GM19452 (cell line): ENCODE measurements around the gene TRPV5.

Experiments
- ATAC-seq: cut with Tn5 transposase; IDR thresholded peaks from one replicate; pipeline ENCODE4 v1.9.1; 2021; ENCODE audit not compliant: unreplicated experiment

TRPV5 gene

DNA sequence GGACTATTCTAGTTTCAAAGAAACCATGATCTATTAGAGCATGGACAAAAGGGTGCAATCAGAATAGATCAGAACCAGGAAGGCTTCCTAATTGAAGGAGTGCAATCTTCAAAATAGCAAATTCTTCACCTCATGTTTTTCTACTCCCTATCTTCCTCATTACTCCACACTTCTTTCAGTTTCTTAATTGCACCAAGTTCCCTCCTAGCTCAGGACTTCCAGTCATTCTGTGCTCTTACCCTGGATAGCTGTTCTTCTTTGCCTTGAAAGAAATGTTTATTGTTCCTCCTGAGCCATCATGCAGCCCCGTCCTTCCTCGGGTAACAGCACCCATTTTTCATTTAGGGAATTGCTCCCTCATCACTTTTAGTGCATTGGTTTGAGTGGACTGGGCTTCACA lies 23.1 kb downstream of the TRPV5 start:
- ATAC-seq, result no peak

- ATAC-seq, result no peak
Measured at GRCh38 chr7:142910031-142910433, 23.5 kb downstream of the TRPV5 start.

DNA sequence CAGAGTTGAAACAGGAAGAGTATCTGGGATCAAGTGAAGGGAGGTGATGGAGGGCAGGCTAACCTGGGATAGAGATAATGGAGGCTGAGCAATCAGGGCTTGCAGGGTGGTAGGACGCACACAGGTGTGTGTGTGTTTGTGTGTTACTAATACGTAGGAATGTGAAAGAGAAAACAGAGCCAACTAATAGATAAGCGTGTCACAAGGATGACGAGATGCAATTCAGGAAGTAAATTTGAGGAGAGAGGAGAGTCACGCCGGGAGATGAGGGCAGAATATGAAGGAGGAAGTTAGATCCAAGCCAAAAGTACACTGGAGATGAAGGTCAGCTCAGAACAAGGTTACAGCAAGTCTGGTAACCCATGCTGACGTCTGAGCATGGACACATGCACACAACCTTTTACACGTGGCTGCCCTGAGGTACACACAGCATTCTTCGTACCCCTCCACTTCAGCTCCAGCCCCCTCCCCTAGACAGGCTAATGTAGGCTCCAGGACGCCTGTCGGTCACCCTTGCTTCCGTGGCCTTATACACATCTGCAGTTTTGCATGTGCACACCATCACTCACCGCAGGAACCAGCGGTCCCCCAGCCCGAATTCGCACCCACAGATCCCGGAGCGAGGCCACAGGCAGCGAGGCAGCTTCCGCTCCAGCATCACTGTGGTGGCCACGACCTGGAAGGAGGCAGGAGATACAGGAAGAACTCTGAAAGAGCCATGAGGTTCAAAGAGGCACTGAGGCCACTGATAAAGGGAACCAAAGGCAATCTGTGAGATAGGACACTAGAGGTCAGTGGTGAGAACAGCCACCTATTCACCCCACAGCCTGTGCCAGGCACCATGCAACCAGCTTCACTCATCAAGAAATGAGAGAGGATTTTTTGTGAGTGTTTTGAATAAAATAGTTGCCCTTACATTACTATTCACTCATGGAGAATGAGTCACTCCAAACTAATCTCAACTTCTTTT lies 24.3 kb downstream of the TRPV5 start:
- ATAC-seq, result no peak

GRCh38 chr7:142908290-142908689 lies 25.3 kb downstream of the TRPV5 start:
- no peak for ATAC-seq

- no peak for ATAC-seq
Measured at GRCh38 chr7:142906643-142907042, 26.9 kb downstream of the TRPV5 start.

- ATAC-seq, result no peak
Measured at GRCh38 chr7:142905759-142906158, 27.8 kb downstream of the TRPV5 start.

DNA sequence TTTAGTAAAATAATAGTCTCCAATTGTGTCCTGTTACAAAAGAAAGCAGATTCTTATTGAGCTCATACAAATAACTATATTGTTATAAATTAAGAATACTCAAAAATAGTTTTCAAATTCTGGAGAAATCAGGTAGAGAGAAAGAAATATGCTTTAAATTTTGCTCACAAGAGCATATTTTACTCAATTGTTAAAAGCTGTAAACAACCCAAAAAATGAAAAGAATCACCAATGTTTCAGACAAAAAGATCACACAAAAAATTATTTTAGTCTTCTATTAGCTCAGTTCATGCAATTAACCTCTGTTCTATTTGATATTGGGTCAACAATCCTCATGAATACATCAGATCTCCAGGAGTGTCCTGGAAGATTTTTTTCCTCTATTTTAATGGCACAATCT lies 29.4 kb downstream of the TRPV5 start:
- ATAC-seq, result no peak

GRCh38 chr7:142901426-142902259 lies 31.9 kb downstream of the TRPV5 start:
- no peak for ATAC-seq

GRCh38 chr7:142899661-142900060 lies 33.9 kb downstream of the TRPV5 start:
- no peak for ATAC-seq

GRCh38 chr7:142898377-142899170 lies 35.0 kb downstream of the TRPV5 start:
- ATAC-seq, result no peak

DNA sequence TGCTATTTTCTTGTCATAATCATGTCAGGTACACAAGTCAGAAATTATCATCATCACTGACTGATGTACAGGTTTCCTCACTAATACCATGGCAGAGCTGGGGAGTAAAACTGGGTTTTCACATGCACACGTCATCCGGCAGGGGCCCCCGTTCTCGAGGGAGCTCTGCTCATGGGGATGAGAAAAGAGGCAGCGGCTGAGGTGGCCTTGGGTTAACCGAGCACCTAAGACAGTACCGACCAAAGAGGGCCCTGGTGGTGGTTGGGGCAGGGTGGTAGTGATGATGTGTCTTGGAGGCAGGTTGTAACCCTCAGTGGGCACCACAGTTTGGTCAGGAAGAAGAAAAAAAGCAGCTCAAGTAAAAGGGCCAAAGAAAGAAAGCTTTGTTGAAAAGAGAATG lies 35.9 kb downstream of the TRPV5 start:
- ATAC-seq, result no peak

GRCh38 chr7:142896741-142897379 lies 36.7 kb downstream of the TRPV5 start:
- ATAC-seq, result no peak

- ATAC-seq, result no peak
Measured at GRCh38 chr7:142896151-142896550, 37.4 kb downstream of the TRPV5 start.

GRCh38 chr7:142894985-142895593 lies 38.5 kb downstream of the TRPV5 start:
- no peak for ATAC-seq

GRCh38 chr7:142894112-142894984 lies 39.2 kb downstream of the TRPV5 start:
- no peak for ATAC-seq

- no peak for ATAC-seq
Measured at GRCh38 chr7:142892951-142893350, 40.6 kb downstream of the TRPV5 start.

- ATAC-seq, result no peak
Measured at GRCh38 chr7:142891490-142892082, 42.0 kb downstream of the TRPV5 start.

DNA sequence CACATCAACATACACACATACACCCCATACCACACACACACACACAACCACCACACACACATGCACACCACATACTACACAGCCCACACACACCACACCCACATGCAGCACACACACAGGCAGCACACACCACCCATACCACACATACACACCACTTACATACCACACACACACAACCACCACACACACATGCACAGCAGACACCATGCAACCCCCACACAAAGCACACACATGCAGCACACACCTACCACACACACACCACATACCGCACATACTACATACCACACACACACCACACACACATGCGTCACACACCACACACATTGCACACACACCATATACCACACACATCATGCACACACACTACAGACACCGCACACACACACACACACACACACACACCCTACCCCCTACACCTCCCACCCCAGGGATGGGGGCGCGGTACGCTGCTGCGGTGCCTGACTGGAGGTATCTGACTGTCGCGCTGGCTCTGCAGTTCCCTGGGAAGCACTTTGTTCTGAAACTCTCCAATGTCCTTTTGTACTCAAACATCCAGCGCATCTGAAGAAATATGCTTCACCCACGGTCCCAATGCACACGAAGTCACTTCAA lies 42.6 kb downstream of the TRPV5 start:
- ATAC-seq, result no peak
